ENCODE data around the gene SYDE1.

Gene SYDE1

GRCh38 chr19:15115080-15115479 lies 7.9 kb downstream of the SYDE1 start:
- Histone ChIP-seq H3K27me3 (replicated peaks; ENCODE audit: insufficient read depth, low read length) (peaks cover 7% of the 10 kb centered on the region), H3K4me2 (ENCODE audit: low read depth, low read length) (no peak overlapping the region), H3K79me2 (ENCODE audit: low read length) (no peaks in the 10 kb centered on the region), H3K4me3 (ENCODE audit: low read length) (no peak overlapping the region), H3K9ac (ENCODE audit: low read length) (no peak overlapping the region), H3K4me1 (ENCODE audit: low read length) (no peaks in the 10 kb centered on the region), H4K20me1 (ENCODE audit: insufficient read depth, low read length) (no peaks in the 10 kb centered on the region), H3K9me3 (replicated peaks; ENCODE audit: insufficient read depth, low read length) (no peaks in the 10 kb centered on the region), H3K9me2 (replicated peaks; ENCODE audit: insufficient read depth, low read length) (no peaks in the 10 kb centered on the region), H3F3A (ENCODE audit: insufficient read depth, low read length) (no peaks in the 10 kb centered on the region), H3K36me3 (replicated peaks; ENCODE audit: insufficient read depth, low read length) (no peaks in the 10 kb centered on the region), H2AFZ (ENCODE audit: low read length) (no peak overlapping the region), H3K27ac (ENCODE audit: low read length) (no peak overlapping the region)
- no peak for DNase-seq
- TF ChIP-seq EZH2phosphoT487 (IDR thresholded peaks at IDR 0.05; ENCODE audit: low read length) (no peak), CTCF (IDR thresholded peaks at IDR 0.05; ENCODE audit: low read length) (no peak), EZH2 (optimal IDR thresholded peaks at IDR 0.05; ENCODE audit: low read depth, low read length) (no peak)

- no peak overlapping the region for H2AFZ ChIP-seq (ENCODE audit: low read length)
- H3K9me2 ChIP-seq (replicated peaks; ENCODE audit: insufficient read depth, low read length) = no peaks in the 10 kb centered on the region
- no peaks in the 10 kb centered on the region for H3K27me3 ChIP-seq (replicated peaks; ENCODE audit: insufficient read depth, low read length)
- H3K27ac ChIP-seq (ENCODE audit: low read length) = no peak overlapping the region
- no peaks in the 10 kb centered on the region for H3K9me3 ChIP-seq (replicated peaks; ENCODE audit: insufficient read depth, low read length)
- DNase-seq = no peak
- TF ChIP-seq CTCF (IDR thresholded peaks at IDR 0.05; ENCODE audit: low read length) = no peak
- TF ChIP-seq EZH2phosphoT487 (IDR thresholded peaks at IDR 0.05; ENCODE audit: low read length) = no peak
- TF ChIP-seq EZH2 (optimal IDR thresholded peaks at IDR 0.05; ENCODE audit: low read depth, low read length) = no peak
- H3K79me2 ChIP-seq (ENCODE audit: low read length) = no peaks in the 10 kb centered on the region
- no peaks in the 10 kb centered on the region for H3K36me3 ChIP-seq (replicated peaks; ENCODE audit: insufficient read depth, low read length)
- H3F3A ChIP-seq (ENCODE audit: insufficient read depth, low read length) = no peaks in the 10 kb centered on the region
- H3K4me1 ChIP-seq (ENCODE audit: low read length) = no peaks in the 10 kb centered on the region
- no peak overlapping the region for H3K9ac ChIP-seq (ENCODE audit: low read length)
- no peak overlapping the region for H3K4me3 ChIP-seq (ENCODE audit: low read length)
- no peaks in the 10 kb centered on the region for H4K20me1 ChIP-seq (ENCODE audit: insufficient read depth, low read length)
- H3K4me2 ChIP-seq (ENCODE audit: low read depth, low read length) = no peak overlapping the region
These were observed 8.8 kb downstream of the SYDE1 start for GRCh38 chr19:15115762-15116615.

DNA sequence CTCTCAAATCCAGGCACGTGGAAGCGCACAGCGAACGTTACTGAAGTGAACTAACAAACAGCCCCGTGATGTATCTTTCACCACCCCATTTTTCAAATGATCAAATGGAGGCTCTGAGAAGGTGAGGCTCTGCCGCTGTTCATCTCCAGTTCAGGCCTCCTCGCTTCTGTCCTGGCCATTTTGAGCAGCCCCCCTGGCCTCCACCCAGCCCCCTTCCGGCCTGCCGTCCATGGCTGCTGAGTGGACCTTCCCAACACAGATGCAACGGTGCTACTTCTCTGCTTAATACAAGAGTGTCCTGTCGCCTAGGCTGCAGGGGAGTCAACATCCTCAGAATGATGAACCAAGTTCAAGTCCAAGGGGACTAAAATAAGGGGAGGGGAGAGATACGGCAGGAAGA lies 9.7 kb downstream of the SYDE1 start:
- no peak for DNase-seq
- Histone ChIP-seq H3K36me3 (replicated peaks; ENCODE audit: insufficient read depth, low read length) (no peaks in the 10 kb centered on the region), H3K4me3 (ENCODE audit: low read length) (no peak overlapping the region), H3K79me2 (ENCODE audit: low read length) (no peaks in the 10 kb centered on the region), H3K9me3 (replicated peaks; ENCODE audit: insufficient read depth, low read length) (no peaks in the 10 kb centered on the region), H3K27me3 (replicated peaks; ENCODE audit: insufficient read depth, low read length) (no peaks in the 10 kb centered on the region), H3K4me1 (ENCODE audit: low read length) (no peaks in the 10 kb centered on the region), H3K4me2 (ENCODE audit: low read depth, low read length) (no peak overlapping the region), H4K20me1 (ENCODE audit: insufficient read depth, low read length) (no peaks in the 10 kb centered on the region), H3K9ac (ENCODE audit: low read length) (no peak overlapping the region), H3K9me2 (replicated peaks; ENCODE audit: insufficient read depth, low read length) (no peaks in the 10 kb centered on the region), H3K27ac (ENCODE audit: low read length) (no peak overlapping the region), H2AFZ (ENCODE audit: low read length) (no peak overlapping the region), H3F3A (ENCODE audit: insufficient read depth, low read length) (no peaks in the 10 kb centered on the region)
- TF ChIP-seq EZH2 (optimal IDR thresholded peaks at IDR 0.05; ENCODE audit: low read depth, low read length) = no peak
- TF ChIP-seq CTCF (IDR thresholded peaks at IDR 0.05; ENCODE audit: low read length) = no peak
- TF ChIP-seq EZH2phosphoT487 (IDR thresholded peaks at IDR 0.05; ENCODE audit: low read length) = no peak

Data from MM.1S (cell line).